GM12874 (cell line): ENCODE measurements around the gene HOXB3.

Experiments
- TF ChIP-seq, protein P1 (sequence below): IDR thresholded peaks from 2 replicates; pipeline ENCODE4 v1.5.1; 2011; ENCODE audit warnings: low read depth, mild to moderate bottlenecking, control low read depth, low read length, moderate library complexity; ENCODE audit not compliant: insufficient read depth

The HOXB3 gene

DNA sequence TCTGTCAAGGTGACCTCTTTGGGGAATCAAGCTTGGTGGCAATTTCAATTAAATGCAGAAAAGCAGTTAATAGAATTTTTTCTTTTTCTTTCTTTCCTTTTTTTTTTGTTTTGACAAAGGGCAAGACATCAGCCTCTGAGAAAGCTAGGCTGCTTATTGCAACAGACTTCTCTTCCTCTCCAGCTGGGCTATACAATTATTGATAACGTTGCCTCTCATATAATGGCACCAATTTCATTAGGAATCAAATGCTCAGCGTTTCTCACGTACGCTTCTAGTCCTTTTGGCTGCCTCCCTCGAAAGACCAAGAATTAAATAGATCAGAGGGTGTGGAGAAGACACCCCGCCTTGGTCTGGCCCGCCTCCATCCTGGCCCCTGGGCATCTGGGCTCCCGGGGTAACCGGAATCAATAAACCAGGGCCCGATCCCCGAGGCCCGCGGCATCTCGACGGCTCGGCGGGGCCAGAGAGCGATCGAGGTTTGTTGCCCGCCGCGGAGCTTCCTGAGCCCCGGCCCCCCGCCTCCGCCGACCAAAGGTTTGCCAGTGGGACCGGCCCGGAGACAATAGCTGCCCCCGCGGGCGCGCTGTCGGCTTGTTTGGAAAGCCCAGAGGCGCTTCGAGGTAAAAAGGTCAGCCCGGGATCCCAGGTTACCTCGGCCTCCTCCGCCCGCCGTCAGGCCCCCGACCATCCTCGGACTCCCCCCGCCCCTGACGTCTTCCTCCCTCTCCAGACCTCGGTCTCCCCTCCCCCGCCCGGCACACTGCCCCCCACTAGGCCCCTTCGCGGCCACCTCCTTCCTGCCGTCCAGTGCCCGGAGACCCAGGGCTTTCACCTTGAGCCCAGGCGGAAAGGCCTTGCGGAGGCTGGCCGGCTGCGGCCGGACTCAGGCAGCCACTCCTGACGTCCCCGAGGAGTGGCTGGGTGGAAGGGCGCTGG is 63.2 kb downstream of the HOXB3 start:
- TF ChIP-seq, protein P1, sequence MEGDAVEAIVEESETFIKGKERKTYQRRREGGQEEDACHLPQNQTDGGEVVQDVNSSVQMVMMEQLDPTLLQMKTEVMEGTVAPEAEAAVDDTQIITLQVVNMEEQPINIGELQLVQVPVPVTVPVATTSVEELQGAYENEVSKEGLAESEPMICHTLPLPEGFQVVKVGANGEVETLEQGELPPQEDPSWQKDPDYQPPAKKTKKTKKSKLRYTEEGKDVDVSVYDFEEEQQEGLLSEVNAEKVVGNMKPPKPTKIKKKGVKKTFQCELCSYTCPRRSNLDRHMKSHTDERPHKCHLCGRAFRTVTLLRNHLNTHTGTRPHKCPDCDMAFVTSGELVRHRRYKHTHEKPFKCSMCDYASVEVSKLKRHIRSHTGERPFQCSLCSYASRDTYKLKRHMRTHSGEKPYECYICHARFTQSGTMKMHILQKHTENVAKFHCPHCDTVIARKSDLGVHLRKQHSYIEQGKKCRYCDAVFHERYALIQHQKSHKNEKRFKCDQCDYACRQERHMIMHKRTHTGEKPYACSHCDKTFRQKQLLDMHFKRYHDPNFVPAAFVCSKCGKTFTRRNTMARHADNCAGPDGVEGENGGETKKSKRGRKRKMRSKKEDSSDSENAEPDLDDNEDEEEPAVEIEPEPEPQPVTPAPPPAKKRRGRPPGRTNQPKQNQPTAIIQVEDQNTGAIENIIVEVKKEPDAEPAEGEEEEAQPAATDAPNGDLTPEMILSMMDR, result no peak

DNA sequence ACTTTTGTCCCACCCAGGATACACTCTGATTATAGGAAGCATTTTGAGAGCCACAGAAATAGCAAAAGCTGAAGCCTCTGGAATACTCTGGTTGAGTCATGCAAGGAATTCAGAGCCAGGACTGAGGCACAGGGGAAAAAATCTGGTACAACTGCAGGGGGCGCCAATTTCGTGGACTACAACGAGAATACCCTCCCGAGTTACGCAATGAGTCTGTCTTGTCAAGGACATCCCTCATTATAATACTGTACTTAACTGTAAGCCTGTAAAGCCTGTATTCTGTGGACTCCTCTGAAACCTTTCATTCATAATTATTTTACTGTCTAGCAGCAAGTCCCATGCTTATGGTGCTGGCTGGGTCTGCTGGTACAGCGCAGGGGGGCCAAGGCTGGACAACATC is 67.0 kb downstream of the HOXB3 start:
- TF ChIP-seq, protein P1, result no peak; the same call in 1 of the 2 replicates

DNA sequence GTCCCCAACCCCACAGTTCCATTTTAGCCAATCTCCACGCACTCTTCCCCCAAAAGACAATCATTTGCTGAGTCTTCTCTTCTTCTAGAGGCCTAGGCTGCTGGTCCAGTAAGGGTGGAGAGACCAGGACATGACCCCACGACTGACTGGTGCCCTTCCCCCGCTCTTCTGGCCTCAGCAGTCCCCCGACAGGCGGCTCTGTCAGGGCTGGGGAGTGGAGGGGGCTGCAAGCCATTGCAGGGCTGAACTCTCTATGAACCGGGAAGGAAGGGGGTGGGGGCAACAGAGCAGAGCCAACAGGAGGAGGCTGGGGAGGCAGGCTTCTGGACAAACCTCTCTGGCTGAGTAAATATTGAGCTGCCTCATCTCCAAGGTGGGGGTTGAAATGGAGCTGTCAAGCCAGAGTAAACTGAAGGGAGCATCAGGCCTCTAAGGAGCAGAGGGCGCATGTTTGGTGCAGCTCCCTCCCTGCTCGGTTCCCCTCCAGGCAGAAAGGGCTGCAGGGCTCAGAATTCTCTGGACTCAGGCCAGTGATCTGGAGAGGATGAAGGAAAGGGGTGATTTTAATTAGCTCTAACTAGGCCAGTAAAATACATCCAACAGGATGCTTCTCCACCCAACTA is 67.9 kb downstream of the HOXB3 start:
- TF ChIP-seq, protein P1, result no peak

DNA sequence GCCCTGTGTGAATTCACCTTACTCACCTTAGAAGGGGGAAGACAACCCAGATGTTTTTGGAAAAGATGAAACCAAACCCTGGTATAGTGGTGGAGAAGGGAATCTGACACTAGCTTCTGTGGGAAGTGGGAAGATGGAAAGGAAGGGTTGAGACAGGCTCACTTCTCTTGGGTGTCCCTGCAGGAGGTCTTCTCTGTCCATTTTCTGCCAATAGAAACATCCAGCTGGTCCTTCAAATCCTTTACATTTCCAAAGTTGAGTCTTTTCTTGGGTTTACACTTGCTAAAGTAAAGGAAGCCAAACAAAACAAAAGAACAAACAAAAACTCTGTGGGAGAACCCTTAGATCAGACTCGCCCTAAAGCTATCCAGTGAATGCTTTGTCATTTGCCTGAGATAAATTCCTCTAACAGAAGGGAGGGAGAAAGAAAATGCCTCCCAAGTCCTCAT is 69.4 kb downstream of the HOXB3 start:
- TF ChIP-seq, protein P1, result no peak

DNA sequence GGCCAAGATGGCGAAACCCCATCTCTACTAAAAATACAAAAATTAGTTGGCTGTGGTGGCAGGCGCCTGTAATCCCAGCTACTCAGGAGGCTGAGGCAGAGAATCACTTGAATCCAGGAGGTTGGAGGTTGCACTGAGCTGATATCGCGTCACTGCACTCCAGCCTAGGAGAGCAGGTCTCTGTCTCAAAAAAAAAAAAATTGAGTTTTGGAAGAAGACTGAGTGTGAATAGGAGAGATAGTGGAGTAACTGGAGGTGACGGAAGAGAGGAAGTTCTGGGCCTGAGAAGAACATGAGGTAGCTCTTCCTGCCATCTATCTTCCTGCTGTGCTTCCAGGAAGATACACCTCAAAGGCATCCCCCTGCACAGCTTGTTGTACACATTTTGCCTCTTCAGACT is 70.6 kb downstream of the HOXB3 start:
- TF ChIP-seq, protein P1, result no peak

DNA sequence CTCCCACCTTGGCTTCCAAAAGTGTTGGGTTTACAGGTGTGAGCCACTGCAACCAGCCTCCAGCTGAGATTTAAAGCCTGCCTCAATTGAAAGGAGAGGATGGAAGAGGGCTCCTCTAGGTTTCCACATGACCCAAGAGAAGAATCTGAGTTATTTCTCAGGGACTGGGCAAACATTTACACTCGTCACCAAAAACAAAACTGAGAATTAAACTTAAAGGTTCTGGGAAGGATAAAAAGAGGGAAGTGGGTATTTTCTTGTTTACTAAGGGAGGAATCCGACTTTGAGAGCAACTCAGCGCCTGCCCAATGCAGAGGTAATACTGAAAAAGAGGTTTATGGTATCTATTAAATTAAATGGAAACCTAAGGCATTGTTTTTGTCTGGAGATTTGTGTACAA is 72.6 kb downstream of the HOXB3 start:
- TF ChIP-seq, protein P1, result no peak
